KMS-11 (cell line): ENCODE data around the gene TTL.

Experiments
- H2AFZ ChIP-seq: fragments of 200-600 bp; sonication (generic); 2 replicates; pipeline ENCODE4 v1.6.1; 2016; ENCODE audit warnings: antibody characterized with exemption, mixed run types, low read depth
- H3K27ac ChIP-seq: fragments of 200-600 bp; sonication (generic); 2 replicates; pipeline ENCODE4 v1.6.1; 2016; ENCODE audit warnings: mild to moderate bottlenecking, mixed run types
- H3K27me3 ChIP-seq: fragments of 200-600 bp; sonication (generic); 2 replicates; pipeline ENCODE4 v1.6.1; 2017; ENCODE audit warnings: mild to moderate bottlenecking, low read depth, mixed run types, moderate library complexity; ENCODE audit not compliant: insufficient read depth
- H3K36me3 ChIP-seq: fragments of 200-600 bp; sonication (generic); 2 replicates; pipeline ENCODE4 v1.6.1; 2017; ENCODE audit warnings: mild to moderate bottlenecking, mixed run types; ENCODE audit not compliant: insufficient read depth
- H3K4me1 ChIP-seq: fragments of 200-600 bp; sonication (generic); 2 replicates; pipeline ENCODE4 v1.6.1; 2016; ENCODE audit warnings: mild to moderate bottlenecking, low read depth, mixed run types; ENCODE audit not compliant: poor library complexity, severe bottlenecking
- H3K4me2 ChIP-seq: fragments of 200-600 bp; sonication (generic); 2 replicates; pipeline ENCODE4 v1.7.0; 2016; ENCODE audit warnings: mild to moderate bottlenecking, mixed run types
- H3K4me3 ChIP-seq: fragments of 200-600 bp; sonication (generic); IDR thresholded peaks from 2 replicates; pipeline ENCODE4 v1.6.1; 2017; ENCODE audit warnings: low read depth, low read length, mixed read lengths; ENCODE audit not compliant: insufficient read depth
- H3K79me2 ChIP-seq: fragments of 200-600 bp; sonication (generic); 2 replicates; pipeline ENCODE4 v1.6.1; 2016; ENCODE audit warnings: low read depth, mixed run types; ENCODE audit not compliant: insufficient read depth
- H3K9ac ChIP-seq: fragments of 200-600 bp; sonication (generic); 2 replicates; pipeline ENCODE4 v1.6.1; 2016; ENCODE audit warnings: mild to moderate bottlenecking, mixed run types
- H4K20me1 ChIP-seq: fragments of 200-600 bp; sonication (generic); 2 replicates; pipeline ENCODE4 v1.6.1; 2016; ENCODE audit warnings: mild to moderate bottlenecking, mixed run types; ENCODE audit not compliant: insufficient read depth
- TF ChIP-seq, protein P1 (sequence below): fragments of 200-600 bp; sonication (generic); conservative IDR thresholded peaks from 2 replicates; pipeline ENCODE4 v1.6.1; 2017; ENCODE audit warnings: low read depth, mild to moderate bottlenecking, antibody characterized with exemption, low read length, moderate library complexity, mixed read lengths

TTL gene

DNA sequence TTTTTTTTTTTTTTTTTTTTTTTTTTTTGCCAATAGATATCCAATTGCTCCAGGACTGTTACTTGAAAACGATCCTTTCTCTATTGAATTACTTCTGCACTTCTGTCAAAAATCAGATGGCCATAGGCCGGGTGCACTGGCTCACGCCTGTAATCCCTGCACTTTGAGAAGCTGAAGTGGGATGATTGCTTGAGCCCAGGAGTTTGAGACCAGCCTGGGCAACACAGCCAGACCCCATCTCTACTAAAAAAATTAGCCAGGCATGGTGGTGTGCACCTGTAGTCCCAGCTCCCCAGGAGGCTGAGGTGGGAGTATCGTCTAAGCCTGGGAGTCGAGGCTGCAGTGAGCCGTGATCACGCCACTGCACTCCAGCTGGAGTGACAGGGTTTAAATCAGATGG, 98.1 kb downstream of the TTL start:
- H3K4me2 ChIP-seq = no peak overlapping the region
- TF ChIP-seq, protein P1, sequence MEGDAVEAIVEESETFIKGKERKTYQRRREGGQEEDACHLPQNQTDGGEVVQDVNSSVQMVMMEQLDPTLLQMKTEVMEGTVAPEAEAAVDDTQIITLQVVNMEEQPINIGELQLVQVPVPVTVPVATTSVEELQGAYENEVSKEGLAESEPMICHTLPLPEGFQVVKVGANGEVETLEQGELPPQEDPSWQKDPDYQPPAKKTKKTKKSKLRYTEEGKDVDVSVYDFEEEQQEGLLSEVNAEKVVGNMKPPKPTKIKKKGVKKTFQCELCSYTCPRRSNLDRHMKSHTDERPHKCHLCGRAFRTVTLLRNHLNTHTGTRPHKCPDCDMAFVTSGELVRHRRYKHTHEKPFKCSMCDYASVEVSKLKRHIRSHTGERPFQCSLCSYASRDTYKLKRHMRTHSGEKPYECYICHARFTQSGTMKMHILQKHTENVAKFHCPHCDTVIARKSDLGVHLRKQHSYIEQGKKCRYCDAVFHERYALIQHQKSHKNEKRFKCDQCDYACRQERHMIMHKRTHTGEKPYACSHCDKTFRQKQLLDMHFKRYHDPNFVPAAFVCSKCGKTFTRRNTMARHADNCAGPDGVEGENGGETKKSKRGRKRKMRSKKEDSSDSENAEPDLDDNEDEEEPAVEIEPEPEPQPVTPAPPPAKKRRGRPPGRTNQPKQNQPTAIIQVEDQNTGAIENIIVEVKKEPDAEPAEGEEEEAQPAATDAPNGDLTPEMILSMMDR = no peak
- H3K27ac ChIP-seq = no peak overlapping the region
- no peak overlapping the region for H3K4me3 ChIP-seq
- H3K36me3 ChIP-seq = no peaks in the 10 kb centered on the region
- H3K27me3 ChIP-seq = no peaks in the 10 kb centered on the region
- peaks cover 15% of the 10 kb centered on the region for H3K4me1 ChIP-seq
- H4K20me1 ChIP-seq = no peaks in the 10 kb centered on the region
- H3K9ac ChIP-seq = no peak overlapping the region
- H2AFZ ChIP-seq = no peak overlapping the region
- no peaks in the 10 kb centered on the region for H3K79me2 ChIP-seq

DNA sequence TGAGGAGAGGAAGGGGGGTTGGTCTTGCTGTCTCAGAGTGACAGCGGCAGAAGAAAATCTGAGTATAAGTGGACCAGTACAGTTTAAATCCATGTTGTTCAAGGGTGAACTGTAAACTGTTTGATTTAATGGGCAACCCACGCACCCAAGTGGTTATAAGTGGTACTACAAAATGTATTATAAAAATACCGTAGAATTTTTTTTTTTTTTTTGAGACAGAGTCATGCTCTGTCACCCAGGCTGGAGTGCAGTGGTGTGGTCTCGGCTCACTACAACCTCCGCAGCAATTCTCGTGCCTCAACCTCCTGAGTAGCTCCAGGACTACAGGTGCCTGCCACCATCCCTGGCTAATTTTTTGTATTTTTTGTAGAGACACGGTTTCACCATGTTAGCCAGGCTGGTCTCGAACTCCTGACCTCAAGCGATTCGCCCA, 100.4 kb downstream of the TTL start:
- Histone ChIP-seq H3K27me3 (no peaks in the 10 kb centered on the region), H3K9ac (no peak overlapping the region), H4K20me1 (no peaks in the 10 kb centered on the region), H3K4me3 (no peak overlapping the region), H3K27ac (no peak overlapping the region), H3K4me2 (no peak overlapping the region), H2AFZ (no peak overlapping the region), H3K79me2 (no peaks in the 10 kb centered on the region), H3K36me3 (no peaks in the 10 kb centered on the region), H3K4me1 (peaks cover 15% of the 10 kb centered on the region)
- TF ChIP-seq, protein P1 = peak; percentile 48; the same call in 1 of the 2 replicates

DNA sequence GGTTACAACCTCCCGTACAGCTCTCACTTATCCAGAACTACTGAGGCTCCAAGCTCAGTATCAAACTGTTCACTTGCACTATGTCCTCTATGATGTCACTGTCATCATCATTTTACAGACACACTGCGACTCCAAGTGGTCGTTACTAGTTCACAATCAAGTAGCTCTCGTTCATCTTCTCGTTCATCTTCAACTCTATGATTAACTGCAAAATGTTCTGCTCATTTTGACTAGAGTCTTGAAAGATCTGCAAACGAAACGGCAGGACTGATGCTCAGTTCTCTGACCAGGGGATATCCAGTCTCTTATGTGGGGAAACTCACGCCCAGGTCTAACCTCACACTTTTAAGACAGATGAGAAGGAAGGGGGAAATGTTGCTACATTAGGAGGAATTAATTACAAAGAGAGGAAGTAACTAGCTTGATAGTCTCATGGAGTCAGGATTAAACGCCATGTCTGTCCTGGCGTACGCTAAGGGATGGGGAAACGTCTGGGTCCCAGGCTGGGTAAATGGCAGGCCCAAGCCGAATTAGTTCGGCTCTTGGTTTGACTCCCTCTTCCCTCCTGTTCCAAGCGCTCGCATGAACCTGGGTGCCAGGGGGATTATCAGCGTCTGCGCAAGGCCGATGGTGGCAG, 101.7 kb downstream of the TTL start:
- H3K4me3 ChIP-seq = no peak overlapping the region
- H3K4me2 ChIP-seq = no peak overlapping the region
- no peak overlapping the region for H3K27ac ChIP-seq
- H4K20me1 ChIP-seq = no peaks in the 10 kb centered on the region
- H2AFZ ChIP-seq = no peak overlapping the region; the same call in 1 of the 2 replicates
- no peaks in the 10 kb centered on the region for H3K36me3 ChIP-seq
- no peak overlapping the region for H3K9ac ChIP-seq
- peaks cover 7% of the 10 kb centered on the region for H3K4me1 ChIP-seq
- no peaks in the 10 kb centered on the region for H3K79me2 ChIP-seq
- H3K27me3 ChIP-seq = no peaks in the 10 kb centered on the region
- TF ChIP-seq, protein P1 = no peak

DNA sequence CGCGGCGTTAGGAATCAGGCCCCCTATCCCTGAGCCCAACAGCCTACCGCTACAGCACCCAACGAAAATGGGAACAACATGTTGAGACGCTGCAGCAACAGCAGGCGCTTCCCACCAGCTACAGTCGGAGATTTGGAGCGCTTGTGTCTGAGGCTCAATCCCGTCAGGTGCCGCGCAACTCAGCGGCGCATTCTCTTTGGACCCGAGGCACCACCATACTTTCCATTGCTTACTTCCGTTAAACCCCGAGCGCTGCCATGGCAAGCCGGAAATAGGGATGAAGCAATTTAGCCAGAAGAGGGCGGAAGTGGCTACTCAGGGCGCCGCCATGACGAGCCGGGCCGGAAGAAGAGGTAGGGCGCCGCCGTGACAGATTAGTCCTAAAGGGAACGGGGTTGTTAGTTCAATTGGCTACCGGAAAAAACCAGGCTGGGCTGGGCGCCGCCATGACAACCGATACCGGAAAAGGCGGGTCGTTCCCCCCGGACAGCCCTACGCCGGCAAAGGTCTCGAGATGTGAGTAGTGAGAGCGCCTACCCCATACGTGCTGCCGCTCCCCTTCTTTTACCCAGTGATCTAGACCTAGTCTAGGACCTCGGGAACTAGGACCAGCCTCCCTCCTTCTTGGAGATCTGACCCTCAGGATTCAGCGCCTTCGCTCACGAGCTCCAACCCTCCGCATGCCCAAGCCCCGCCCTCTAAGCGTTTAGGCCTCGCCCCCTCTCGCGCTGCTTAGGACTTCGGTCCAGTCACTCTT, 102.4 kb downstream of the TTL start, which contains the start of gene CHCHD5:
TSS of gene CHCHD5 (plus strand) at position 476 of the 757 bp plus-strand sequence. CDS start at position 515, 39 bp downstream.
- Histone ChIP-seq H3K27ac (no peak within 1 kb of the TSS), H3K4me3 (no peak within 1 kb of the TSS), H3K9ac (no peak within 1 kb of the TSS), H3K4me2 (peak within 1 kb of the TSS; percentile 17; the same call in 1 of the 2 replicates), H2AFZ (peak within 1 kb of the TSS; percentile 41; the same call in 1 of the 2 replicates), H3K27me3 (no peaks in the 10 kb centered on the region), H4K20me1 (no peaks in the 10 kb centered on the region), H3K36me3 (no peaks in the 10 kb centered on the region), H3K4me1 (peaks cover 5% of the 10 kb centered on the region), H3K79me2 (no peaks in the 10 kb centered on the region)
- TF ChIP-seq, protein P1 = no peak
